ENCODE measurements around the gene JAKMIP1.
A peak's percentile ranks its signal among the peaks of the same experiment; 100 is the strongest.

JAKMIP1 gene

GRCh38 chr4:6226506-6226905, 26.2 kb upstream of the JAKMIP1 start:
- Histone ChIP-seq H3K27me3 (ENCODE audit: insufficient read depth, poor library complexity, severe bottlenecking) (peaks cover 10% of the 10 kb centered on the region), H3K4me3 (ENCODE audit: severe bottlenecking) (no peak overlapping the region), H3K4me1 (ENCODE audit: insufficient read depth, poor library complexity, severe bottlenecking) (no peaks in the 10 kb centered on the region), H3K27ac (ENCODE audit: poor library complexity, severe bottlenecking) (no peak overlapping the region), H3K36me3 (ENCODE audit: low read depth) (no peaks in the 10 kb centered on the region), H3K9me3 (ENCODE audit: severe bottlenecking) (no peaks in the 10 kb centered on the region)
- ATAC-seq (ENCODE audit: low read depth) (no peak), DNase-seq (ENCODE audit: low spot score) (no peak)
- TF ChIP-seq, protein P1, sequence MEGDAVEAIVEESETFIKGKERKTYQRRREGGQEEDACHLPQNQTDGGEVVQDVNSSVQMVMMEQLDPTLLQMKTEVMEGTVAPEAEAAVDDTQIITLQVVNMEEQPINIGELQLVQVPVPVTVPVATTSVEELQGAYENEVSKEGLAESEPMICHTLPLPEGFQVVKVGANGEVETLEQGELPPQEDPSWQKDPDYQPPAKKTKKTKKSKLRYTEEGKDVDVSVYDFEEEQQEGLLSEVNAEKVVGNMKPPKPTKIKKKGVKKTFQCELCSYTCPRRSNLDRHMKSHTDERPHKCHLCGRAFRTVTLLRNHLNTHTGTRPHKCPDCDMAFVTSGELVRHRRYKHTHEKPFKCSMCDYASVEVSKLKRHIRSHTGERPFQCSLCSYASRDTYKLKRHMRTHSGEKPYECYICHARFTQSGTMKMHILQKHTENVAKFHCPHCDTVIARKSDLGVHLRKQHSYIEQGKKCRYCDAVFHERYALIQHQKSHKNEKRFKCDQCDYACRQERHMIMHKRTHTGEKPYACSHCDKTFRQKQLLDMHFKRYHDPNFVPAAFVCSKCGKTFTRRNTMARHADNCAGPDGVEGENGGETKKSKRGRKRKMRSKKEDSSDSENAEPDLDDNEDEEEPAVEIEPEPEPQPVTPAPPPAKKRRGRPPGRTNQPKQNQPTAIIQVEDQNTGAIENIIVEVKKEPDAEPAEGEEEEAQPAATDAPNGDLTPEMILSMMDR (IDR thresholded peaks at IDR 0.05; ENCODE audit: poor library complexity, severe bottlenecking), result no peak

DNA sequence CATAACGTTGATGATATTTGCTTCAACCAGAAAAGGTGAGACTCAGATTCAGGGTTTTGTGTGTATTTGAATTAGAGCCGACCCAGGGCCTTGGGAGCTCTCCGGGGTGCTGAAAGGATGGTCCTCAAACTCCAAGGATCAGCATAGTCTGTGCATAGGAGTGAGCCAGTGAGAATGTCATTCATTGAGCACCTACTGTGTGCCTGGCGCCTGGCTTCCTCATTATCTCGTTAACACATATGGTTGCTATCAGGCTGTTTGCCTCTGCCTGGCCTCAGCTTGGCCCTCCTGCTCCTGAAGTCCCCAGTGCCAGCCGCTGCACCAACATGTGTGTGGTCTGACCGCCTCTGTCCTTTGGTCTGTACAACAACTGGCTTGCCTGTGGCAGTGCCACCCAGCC, 25.1 kb upstream of the JAKMIP1 start:
- TF ChIP-seq, protein P1 (IDR thresholded peaks at IDR 0.05; ENCODE audit: poor library complexity, severe bottlenecking), result no peak
- Histone ChIP-seq H3K27ac (ENCODE audit: poor library complexity, severe bottlenecking) (no peak overlapping the region), H3K4me1 (ENCODE audit: insufficient read depth, poor library complexity, severe bottlenecking) (no peaks in the 10 kb centered on the region), H3K4me3 (ENCODE audit: severe bottlenecking) (no peak overlapping the region), H3K9me3 (ENCODE audit: severe bottlenecking) (no peaks in the 10 kb centered on the region), H3K36me3 (ENCODE audit: low read depth) (no peaks in the 10 kb centered on the region), H3K27me3 (ENCODE audit: insufficient read depth, poor library complexity, severe bottlenecking) (peaks cover 20% of the 10 kb centered on the region)
- ATAC-seq (ENCODE audit: low read depth), result 0 out of 3 replicates have a peak, but pooled peaks have one; percentile 29
- no peak for DNase-seq (ENCODE audit: low spot score)

DNA sequence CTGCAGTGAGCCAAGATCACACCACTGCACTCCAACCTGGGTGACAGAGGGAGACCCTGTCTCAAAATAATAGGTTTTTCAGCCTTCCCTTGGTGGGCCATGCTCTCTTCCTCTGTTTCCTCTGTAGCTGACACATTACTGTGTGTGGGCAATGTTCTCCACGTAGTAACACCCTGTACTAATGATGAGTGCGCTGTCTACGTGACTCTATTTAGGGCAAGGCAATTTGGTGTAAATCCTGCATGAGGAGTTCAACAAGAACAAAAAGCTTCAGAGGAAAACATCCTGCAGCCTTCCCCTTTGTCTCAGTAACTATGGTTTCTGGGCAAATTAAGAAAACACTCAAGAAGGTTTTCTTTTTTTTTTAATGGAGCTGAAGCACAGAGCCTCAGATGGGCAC, 24.4 kb upstream of the JAKMIP1 start:
- no peak overlapping the region for H3K4me3 ChIP-seq (ENCODE audit: severe bottlenecking)
- TF ChIP-seq, protein P1 (IDR thresholded peaks at IDR 0.05; ENCODE audit: poor library complexity, severe bottlenecking), result no peak
- H3K27ac ChIP-seq (ENCODE audit: poor library complexity, severe bottlenecking), result no peak overlapping the region
- ATAC-seq (ENCODE audit: low read depth) (no peak), DNase-seq (ENCODE audit: low spot score) (no peak)
- H3K27me3 ChIP-seq (ENCODE audit: insufficient read depth, poor library complexity, severe bottlenecking), result peaks cover 25% of the 10 kb centered on the region
- no peaks in the 10 kb centered on the region for H3K36me3 ChIP-seq (ENCODE audit: low read depth)
- no peaks in the 10 kb centered on the region for H3K9me3 ChIP-seq (ENCODE audit: severe bottlenecking)
- no peaks in the 10 kb centered on the region for H3K4me1 ChIP-seq (ENCODE audit: insufficient read depth, poor library complexity, severe bottlenecking)

- no peak overlapping the region for H3K27ac ChIP-seq (ENCODE audit: poor library complexity, severe bottlenecking)
- no peak for ATAC-seq (ENCODE audit: low read depth)
Measured at GRCh38 chr4:6222761-6223292, 22.5 kb upstream of the JAKMIP1 start.

More at GRCh38 chr4:6222761-6223292, 22.5 kb upstream of the JAKMIP1 start:
- Histone ChIP-seq H3K27me3 (ENCODE audit: insufficient read depth, poor library complexity, severe bottlenecking) (peaks cover 27% of the 10 kb centered on the region), H3K4me3 (ENCODE audit: severe bottlenecking) (no peak overlapping the region), H3K36me3 (ENCODE audit: low read depth) (no peaks in the 10 kb centered on the region), H3K9me3 (ENCODE audit: severe bottlenecking) (no peaks in the 10 kb centered on the region), H3K4me1 (ENCODE audit: insufficient read depth, poor library complexity, severe bottlenecking) (no peaks in the 10 kb centered on the region)
- TF ChIP-seq, protein P1 (IDR thresholded peaks at IDR 0.05; ENCODE audit: poor library complexity, severe bottlenecking), result no peak
- DNase-seq (ENCODE audit: low spot score), result no peak
